Stimulated activated CD4-positive, alpha-beta T cell treated with anti-CD3 and anti-CD28 coated beads, Interleukin-12 subunit alpha, Interleukin-12 subunit beta, amount 100 ng/mL, for 24 hours (primary cell): ENCODE data around the gene OR10AG1.

ENCODE experiments used
- DNase-seq, 2 experiments: peaks; one replicate each; pipeline ENCODE4 v3.0.0-alpha.2; 2020; ENCODE audit warnings: low read depth in 2 of 2

Gene OR10AG1, protein sequence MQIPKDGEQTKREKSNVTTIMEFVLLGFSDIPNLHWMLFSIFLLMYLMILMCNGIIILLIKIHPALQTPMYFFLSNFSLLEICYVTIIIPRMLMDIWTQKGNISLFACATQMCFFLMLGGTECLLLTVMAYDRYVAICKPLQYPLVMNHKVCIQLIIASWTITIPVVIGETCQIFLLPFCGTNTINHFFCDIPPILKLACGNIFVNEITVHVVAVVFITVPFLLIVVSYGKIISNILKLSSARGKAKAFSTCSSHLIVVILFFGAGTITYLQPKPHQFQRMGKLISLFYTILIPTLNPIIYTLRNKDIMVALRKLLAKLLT

DNA sequence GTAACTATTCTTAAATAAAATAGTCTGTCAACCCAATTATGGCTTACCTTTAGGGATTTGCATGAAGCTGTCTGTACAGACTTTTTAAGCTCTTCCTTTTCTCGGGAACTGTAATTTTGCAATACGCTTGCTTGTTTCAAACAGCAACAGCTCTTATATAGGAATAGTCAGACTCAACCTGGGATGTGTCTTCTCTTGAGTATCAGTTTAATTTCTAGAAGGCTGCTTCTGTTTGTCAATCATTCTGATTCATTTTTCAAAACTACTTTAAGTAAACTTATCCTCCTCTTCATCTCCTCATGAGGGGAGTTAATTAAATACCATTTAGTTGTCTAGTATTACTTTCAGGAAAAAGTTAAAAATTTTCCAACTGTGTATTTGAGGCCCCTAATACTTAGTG is at the start of gene OR10AG1:
Gene OR10AG1, minus strand, starts transcription at position 101 of the 400 bp plus-strand sequence. Its CDS starts 38 bp downstream, at position 63.
- DNase-seq, result no peak

DNA sequence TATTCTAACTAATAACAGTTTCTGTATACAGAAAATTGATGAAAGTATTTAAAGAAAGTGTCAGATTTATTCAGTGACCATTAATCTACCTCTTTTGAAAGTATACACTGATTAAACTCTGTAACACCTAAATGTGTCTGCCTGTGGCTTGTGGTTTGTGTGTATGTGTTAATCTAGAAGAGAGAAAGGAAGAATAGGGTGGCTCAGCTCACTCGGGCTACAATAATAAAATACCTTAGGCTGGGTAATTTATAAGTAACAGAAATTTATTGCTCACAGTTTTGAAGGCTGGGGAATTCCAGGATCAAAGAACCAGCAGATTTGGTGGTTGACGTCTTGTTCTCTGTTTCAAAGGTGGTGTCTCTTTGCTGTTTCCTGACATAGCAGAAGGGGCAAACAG is 44.1 kb upstream of the OR10AG1 start:
- no peak for DNase-seq

DNA sequence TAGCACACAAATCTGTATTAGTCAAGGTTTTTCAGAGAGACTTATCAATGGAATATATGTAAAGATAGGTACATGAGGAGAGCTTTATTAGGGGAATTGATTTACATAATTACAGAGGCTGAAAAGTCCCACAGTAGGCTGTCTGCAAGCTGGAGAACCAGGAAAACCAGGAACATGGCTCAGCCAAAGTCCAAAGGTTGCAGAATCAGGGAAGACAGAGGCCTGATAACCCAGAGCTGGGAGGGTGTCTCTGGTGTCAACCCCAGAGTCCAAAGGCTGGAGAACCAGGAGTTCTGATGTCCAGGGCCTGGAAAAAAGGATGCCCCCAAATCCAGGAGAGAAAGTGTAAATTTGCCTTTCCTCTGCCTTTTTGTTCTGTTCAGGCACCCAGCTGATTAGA is 41.0 kb upstream of the OR10AG1 start:
- DNase-seq, result no peak

DNA sequence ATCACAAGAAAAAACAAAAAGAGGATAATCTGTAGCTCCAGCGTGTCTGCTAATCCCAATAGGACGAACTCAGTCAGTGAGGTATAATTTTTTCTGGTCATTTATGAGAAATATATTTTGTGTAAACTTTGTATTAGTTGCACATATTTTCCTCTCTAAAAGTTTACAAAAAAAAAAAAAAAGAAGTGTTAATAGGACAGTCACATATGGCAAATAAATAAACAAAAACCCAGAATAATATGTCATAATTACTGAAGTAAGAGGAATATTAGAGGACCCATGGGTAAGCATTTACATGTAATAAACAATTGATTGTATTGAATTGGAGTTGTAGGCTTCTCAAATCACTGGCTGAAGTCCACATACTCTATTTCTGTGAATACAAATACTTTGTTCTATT is 24.8 kb upstream of the OR10AG1 start, which contains the start of gene OR5F1:
Gene OR5F1, minus strand, starts transcription at position 101 of the 400 bp plus-strand sequence. Its CDS starts 0 bp downstream, at position 101.
- no peak for DNase-seq

DNA sequence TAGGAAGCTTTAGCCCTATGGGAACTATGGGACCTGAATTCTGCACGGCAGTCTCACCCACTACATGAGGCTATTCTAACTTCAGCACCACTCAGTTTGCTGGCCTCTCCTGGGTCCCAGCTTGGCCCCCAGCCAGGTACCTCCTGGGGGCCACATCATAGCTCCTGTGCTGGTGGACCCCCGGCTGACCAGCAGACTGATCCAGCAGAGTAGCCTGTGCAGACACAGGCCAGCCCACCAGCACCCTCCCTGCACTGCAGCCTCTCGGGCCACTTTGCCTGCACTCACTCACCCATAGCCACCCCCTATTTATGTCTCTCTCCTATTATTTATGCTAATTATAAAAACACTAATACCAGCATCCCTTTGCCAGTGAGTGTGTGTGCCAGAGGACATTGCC is 1.2 kb upstream of the OR10AG1 start:
- no peak for DNase-seq

DNA sequence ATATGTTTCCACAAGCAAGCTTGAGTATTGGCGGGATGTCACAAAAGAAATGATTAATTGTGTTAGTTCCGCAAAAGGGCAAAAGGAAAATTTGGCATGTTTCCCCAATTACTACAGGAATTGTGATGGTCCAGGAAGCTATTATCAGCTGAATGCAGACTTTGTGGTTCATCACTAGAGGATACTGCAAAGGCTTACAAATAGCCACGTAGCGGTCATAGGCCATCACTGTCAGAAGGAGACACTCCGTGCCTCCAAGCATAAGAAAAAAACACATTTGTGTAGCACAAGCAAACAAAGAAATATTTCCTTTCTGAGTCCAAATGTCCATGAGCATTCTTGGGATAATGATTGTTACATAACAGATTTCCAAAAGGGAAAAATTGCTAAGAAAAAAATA is 1.8 kb downstream of the OR10AG1 start:
- no peak for DNase-seq

DNA sequence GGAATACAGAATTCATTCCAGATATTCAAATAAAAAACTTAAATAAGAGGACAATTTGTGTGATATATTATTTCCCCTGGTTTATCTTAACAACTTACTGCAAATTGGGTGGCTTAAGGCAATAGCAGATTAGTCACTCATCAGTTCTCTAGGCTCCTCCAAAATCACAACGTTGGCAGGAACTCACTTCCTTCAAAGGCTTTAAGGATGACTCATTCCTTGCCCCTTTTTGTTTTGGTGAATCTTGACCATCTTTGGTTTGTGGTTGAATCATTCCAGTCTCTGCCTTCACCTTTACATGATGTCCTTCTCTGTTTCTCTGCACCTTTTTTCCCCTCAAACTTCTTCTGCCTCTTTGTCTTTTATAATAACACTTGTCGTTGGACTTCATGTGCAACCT is 3.4 kb downstream of the OR10AG1 start:
- no peak for DNase-seq

DNA sequence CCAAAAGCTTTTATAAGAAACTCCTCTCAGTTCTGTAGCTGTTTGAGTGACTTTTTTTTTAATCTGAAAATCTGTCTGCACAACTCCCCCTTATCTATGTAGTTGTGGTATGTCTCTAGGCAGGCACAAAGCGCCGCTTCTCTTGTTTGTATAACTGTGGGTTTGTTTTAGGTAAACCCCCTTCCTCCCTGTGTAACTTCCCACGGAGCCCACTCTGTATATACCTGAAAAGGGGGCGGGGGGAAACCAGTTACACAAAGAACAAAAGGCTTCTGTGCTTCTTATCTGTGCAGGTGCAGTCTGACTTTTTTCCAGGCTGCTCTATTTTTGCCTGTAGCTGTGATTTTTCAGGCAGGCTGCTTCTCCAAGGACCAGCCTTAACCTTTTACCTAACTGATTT is 13.2 kb downstream of the OR10AG1 start:
- no peak for DNase-seq

DNA sequence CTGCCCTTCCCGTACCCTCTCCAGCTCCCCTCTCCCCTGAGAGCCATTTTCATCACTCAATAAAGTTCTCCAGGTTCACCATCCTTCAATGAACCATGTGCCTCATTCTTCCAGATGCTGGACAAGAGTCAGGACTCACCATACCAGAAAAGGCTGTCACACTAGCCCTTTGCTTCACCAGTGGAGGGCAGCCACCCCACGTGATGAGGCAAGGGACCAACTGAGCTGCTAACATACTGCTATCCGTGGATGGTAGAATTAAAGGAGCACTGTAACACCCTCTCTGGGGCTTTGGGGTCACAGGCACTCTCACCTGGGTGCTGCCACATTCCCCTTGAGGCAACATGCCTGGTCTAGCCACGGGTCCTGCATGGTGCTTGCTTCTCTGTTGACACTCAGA is 20.4 kb downstream of the OR10AG1 start:
- DNase-seq, result no peak

DNA sequence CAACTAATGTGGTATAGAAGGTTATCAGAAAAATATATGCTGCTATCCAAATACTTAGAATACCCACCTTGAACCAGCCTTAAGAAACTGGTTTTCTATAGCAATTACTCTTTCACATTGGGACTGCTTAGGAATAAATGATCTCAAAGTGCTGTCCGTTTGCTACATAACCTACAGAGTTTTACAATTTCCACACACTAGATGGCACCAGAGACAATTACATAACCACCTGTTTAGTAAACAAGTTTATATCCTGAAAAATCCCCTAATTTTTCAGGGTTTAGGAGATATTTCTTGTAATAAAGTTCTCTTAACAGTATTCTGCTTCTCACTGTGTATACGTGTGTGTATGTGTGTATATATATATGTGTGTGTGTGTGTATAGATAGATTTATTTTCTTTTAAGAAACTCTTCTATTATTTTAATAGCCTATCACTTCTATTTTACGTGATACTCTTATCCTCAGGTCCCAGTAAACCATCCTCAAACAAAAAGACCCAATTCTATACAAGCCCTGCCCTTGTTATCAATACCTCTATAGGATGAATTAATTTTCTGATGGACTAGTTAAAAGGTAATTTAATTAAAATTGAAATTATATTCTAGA is 26.9 kb downstream of the OR10AG1 start:
- DNase-seq, result no peak

DNA sequence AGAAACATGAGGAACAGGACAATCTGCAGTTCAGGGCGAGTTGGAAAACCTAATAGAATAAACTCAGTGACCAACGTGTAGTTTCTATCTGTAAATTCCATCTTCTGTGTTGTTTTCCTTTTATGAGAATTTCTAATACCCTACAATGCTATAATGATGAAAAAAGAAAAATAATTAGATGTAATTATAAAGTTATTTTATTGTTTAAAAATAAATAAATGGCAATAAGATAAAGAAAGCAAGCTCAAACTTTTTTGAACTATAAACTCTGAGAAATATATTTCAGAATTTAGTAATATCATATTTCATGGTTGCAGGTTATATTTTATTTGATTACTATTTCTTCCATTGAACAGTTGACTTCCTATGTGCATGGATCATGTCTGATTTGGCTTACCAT is 33.4 kb downstream of the OR10AG1 start, which contains the start of gene OR5I1:
Gene OR5I1, minus strand, starts transcription at position 101 of the 400 bp plus-strand sequence. Its CDS starts 0 bp downstream, at position 101.
- no peak for DNase-seq

DNA sequence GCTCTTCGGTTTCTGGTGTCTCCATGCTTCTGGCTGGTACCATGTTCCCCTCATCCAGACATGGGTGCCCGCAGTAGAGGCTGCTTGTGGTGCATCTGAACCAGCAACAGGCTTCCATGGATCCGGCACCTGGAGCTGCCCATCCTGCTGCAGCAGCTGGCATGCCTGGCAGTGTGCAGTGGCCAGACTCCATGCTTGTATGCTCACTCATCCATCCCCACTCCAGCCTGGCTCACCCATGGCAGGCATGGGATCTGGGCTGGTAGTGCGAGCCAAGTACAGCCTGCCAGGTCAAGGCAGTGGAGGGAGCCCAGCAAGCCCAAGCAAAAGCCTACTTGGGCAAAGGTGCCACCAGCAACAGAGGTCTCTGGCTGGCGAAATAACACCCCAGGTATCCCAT is 49.2 kb downstream of the OR10AG1 start:
- no peak for DNase-seq
